HG02981 (cell line): ENCODE measurements around the gene CTBP1.

ENCODE experiments used
- ATAC-seq: cut with Tn5 transposase; IDR thresholded peaks from one replicate; pipeline ENCODE4 v1.9.1; 2021; ENCODE audit warnings: mild to moderate bottlenecking, moderate library complexity; ENCODE audit not compliant: unreplicated experiment

Gene CTBP1

GRCh38 chr4:1211891-1212545 is 36.9 kb downstream of the CTBP1 start:
- no peak for ATAC-seq

- ATAC-seq = no peak
Measured at GRCh38 chr4:1211371-1211770, 37.6 kb downstream of the CTBP1 start.

- no peak for ATAC-seq
Measured at GRCh38 chr4:1210971-1211370, 38.0 kb downstream of the CTBP1 start.

- ATAC-seq = no peak
Measured at GRCh38 chr4:1210241-1210841, 38.6 kb downstream of the CTBP1 start.

GRCh38 chr4:1209821-1210220 is 39.1 kb downstream of the CTBP1 start:
- no peak for ATAC-seq

GRCh38 chr4:1208970-1209704 is 39.8 kb downstream of the CTBP1 start:
- no peak for ATAC-seq

DNA sequence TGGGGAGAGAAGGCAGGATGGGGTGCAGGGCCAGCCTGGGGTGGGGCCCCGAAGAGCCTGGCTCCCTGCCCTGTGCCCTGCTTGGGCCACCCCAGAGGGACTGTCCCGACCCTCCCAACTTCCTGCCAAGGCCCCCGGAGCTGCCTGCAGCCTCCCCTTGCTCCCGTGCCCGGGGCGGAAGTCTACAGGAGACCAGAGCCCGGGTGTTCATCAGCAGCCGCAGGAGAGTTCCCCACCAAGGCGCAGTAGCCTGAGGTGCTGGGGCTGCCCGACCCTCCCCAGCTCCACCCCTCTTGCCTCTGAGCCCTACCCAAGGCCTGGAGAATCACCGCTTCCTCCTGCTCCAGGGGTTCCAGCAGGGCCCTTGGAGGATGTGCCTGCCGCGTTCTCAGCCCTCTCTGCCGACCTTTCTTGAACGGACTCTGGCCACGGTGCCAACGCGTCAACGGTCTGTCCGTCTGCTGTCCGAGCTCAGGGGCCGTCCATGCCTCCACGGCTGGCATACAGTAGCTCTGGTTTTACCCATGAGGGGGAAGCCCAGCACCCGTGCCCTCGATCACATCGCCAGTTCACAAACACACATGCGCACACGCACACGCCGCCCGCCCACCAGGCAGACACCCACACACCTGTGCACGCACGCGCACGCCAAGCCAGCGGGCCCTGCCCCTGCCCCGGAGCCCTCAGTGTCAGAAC is 40.5 kb downstream of the CTBP1 start:
- ATAC-seq = no peak

GRCh38 chr4:1207603-1208265 is 41.2 kb downstream of the CTBP1 start:
- no peak for ATAC-seq

DNA sequence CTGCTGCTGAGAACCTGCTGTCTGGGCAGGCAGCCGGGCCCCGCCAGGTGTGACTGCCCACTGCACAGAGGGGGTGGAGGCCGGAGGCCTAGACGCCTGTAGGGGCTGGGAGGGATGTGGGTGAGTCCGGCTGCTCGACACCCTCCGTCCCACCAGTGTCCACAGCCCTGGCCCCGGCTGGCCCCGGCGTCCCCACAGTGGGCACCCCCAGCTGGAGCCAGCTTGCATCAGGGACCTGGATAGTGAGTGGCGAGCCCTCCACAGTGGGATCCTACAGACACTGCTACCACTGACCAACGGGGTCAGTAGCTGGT is 41.8 kb downstream of the CTBP1 start:
- ATAC-seq = no peak

- no peak for ATAC-seq
Measured at GRCh38 chr4:1206299-1207156, 42.4 kb downstream of the CTBP1 start.

GRCh38 chr4:1205586-1206298 is 43.2 kb downstream of the CTBP1 start:
- ATAC-seq = no peak

- no peak for ATAC-seq
Measured at GRCh38 chr4:1204828-1205585, 43.9 kb downstream of the CTBP1 start.

DNA sequence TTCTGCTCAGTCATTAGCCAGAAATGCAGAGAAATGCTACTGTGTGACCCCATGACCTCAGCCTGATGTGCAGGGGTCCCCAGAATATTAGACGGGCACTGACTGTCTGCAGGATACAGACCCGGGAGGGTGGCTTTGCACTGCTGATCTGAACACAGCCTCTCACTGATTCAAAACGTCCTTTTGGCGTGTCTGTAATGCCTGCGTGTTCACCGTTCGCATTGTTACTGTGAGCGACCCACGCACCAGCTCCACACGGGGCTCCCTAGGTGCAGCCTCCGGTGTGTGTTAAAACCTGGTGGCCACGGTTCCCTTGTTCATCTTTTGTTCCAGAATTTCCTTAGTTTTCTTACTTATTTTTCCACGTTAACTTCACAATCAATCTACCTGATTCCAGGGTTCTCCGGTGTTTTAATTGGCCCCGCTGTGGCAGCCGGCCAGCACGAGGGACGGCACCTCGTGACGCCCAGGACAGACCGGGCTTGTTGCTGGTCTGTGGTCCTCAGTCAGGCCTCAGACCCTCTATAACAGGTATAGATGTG is 44.6 kb downstream of the CTBP1 start:
- ATAC-seq = no peak

- no peak for ATAC-seq
Measured at GRCh38 chr4:1203026-1203616, 45.8 kb downstream of the CTBP1 start.

DNA sequence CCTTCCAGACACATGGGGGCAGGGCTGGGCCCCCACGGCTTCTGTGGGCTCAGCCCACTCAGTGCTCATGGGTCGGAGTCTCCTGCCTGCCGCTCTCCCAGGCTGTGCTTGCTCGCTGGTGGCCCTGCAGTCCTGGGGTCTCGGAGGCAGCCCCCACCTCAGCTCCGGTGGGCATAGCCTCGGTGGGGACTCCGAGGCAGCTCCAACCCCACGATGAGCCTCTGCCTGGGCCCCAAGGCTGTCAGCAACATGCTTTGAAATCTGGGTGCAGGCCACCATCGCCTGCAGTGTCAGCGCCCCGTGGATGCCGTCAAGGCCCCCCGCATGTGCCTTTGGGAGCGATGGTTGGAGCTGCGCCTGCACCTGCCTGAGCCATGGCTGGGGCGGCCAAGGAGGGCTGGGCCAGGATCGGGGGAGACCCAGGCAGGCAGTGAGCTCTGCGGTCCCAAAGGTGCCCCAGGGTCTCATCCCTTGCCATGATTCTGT is 46.4 kb downstream of the CTBP1 start:
- no peak for ATAC-seq

- peak; percentile 34 for ATAC-seq
Measured at GRCh38 chr4:1201851-1202525, 46.9 kb downstream of the CTBP1 start.

- peak; percentile 13 for ATAC-seq
Measured at GRCh38 chr4:1200425-1201035, 48.4 kb downstream of the CTBP1 start.
